GM19328 (cell line): ENCODE measurements around the gene MADCAM1.
"Not testable (repeated sequence)": the region's sequence is repeated elsewhere in the genome, so short reads cannot be mapped to it uniquely, and the experiment has no call there.

ENCODE experiments used
- ATAC-seq: cut with Tn5 transposase; IDR thresholded peaks from one replicate; pipeline ENCODE4 v1.9.1; 2021; ENCODE audit warnings: mild to moderate bottlenecking, moderate library complexity; ENCODE audit not compliant: unreplicated experiment

Gene MADCAM1

DNA sequence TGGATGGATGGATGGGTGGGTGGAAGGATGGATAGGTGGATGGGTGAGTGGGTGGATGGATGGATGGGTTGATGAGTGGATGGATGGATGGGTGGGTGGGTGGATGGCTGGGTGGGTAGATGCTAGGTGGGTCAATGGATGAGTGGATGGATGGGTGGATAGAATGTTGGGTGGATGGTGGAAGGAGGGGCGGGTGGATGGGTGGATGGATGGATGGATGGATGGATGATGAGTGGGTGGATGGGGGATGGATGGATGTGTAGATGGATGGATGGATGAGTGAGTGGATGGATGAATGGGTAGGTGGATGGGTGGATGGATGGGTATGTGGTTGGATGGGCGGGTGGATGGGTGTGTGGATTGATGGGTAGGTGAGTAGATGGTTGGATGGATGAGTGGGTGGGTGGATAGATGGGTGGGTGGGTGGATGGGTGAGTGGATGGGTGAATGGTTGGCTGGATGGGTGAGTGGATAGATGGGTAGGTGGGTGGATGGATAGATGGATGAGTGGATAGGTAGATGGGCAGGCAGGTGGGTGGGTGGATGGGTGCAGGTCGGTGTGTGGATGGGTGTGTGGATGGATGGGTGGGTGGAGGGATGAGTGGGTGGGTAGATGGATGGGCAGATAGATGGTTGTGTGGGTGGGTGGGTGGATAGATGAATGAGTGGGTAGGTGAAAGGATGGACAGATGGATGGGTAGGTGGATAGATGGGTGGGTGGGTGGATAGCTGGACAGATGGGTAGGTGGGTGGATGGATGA lies 31.1 kb upstream of the MADCAM1 start:
- no peak for ATAC-seq

- no peak for ATAC-seq
These were observed 28.7 kb upstream of the MADCAM1 start for GRCh38 chr19:467554-467953.

DNA sequence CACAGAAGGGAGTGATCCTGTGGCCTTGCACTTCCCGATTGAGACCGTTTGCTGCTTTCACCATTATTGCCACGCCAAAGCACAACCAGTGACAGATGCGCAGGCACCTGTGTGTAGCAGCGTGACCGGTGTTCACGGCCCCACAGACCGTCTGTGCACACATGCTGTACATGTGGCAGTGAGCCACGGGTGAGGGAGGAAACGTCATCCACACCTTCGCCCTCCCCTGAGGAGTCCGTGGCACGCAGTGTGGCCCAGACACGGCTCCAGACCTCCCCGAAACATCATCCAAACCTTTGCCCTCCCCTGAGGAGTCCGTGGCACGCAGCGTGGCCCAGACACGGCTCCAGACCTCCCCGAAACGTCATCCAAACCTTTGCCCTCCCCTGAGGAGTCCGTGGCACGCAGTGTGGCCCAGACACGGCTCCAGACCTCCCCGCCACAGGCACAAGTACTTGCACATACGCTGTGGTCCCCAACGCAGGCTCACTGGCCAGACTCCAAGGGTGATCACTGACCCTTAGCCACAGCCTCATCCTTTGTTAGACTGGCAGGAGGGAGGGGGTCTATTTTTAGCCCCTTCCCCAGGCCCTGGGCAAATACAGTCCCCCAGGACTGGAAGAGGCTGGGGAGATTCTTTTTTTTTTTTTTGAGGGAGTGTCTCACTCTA lies 27.6 kb upstream of the MADCAM1 start:
- ATAC-seq: no peak

DNA sequence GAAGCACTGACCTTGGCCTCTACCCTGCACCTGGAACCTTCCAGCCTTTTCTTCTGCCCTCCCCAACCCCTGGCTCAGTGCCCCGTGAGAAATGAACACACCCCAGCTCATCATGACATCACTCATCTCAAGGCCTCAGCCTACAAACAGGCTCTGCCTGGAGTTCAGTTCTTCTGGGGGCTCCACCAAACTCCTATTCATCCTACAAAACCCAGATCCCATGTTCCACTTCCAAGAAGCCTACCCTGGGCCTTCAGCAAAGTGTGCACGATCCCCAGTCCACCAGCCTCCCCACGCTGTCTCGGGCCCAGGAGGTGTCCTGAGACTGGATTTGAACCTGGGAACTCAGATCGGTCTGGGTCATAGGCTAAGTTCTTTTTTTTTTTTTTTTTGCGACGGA lies 26.5 kb upstream of the MADCAM1 start:
- ATAC-seq: no peak

DNA sequence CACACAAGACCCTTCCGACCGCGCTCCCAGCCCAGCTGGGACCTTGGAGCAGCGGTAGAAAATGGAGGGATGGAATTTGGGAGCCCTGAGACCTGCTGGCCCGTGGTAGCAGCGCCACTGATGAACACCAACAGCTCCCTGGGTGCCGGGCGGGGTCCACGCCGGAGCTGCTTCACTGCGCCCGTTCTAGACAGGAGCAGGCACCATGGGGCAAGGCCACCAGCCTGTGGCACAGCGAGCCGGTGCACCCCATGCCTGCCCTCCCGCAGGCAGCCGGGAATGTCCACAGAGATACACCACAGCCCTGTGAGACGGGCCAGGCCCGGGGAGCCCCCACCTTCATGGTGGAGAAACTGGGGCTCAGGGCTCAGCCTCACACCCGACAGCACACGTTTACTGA lies 25.6 kb upstream of the MADCAM1 start:
- no peak for ATAC-seq

DNA sequence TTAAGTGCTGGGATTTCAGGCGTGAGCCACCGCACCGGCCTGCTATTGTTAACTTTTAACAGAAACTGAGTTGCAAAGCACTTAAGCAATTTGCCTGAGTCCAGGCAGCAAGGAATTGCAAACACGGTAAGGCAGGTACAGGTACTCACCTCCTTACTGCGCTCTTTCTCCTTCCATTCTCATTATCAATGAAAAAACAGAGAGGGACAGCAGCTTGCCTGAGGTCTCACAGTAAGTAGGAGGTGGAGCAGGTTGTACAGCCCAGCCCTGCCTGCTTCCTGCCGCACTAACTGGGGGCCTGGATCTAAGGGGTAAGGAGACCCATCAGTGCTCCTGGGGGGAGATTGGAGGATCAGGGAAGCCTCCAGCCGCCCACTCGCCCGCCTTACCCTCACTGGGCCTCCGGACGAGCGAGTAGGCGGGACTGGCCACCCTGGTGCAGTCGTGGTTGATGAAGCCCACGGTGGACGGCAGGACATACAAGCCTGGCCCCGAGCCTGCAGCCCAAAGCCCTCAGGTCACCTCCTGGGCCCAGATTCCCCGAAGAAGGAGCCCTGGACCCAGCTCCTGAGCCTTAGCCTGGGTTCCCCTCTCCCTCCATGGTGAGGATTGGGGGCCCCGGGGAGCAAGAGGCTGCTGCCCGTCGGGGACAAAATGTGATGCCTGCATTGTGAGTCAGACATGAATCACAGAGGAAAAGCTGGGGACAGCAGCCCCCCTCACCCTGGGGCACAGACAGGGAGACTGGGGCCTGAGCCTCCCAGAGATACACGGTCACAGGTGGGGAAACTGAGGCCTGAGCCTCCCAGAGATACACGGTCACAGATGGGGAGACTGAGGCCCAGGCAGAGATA lies 24.1 kb upstream of the MADCAM1 start:
- no peak for ATAC-seq

GRCh38 chr19:474126-475078 lies 21.9 kb upstream of the MADCAM1 start:
- ATAC-seq: no peak

DNA sequence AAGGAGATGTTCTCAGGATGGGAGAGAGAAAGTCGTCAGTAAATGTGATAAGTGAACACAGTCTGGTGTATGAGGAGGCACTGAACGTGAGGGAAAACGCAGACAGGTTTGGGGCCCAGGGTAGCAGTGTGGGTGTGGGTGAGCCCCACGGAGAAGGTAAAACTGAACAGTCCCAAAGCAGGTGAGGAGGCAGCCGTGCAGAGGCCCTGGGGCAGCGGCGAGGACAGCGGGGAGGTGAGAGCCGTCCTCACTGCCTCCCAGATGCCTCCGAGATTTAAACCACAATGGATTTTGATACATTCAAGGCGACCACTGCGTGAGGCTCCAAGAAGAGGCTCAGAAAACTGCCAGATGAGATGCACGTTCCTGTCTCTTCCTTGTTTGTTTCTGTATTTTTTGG lies 20.9 kb upstream of the MADCAM1 start:
- ATAC-seq: no peak

- no peak for ATAC-seq
These were observed 17.9 kb upstream of the MADCAM1 start for GRCh38 chr19:478236-478903.

DNA sequence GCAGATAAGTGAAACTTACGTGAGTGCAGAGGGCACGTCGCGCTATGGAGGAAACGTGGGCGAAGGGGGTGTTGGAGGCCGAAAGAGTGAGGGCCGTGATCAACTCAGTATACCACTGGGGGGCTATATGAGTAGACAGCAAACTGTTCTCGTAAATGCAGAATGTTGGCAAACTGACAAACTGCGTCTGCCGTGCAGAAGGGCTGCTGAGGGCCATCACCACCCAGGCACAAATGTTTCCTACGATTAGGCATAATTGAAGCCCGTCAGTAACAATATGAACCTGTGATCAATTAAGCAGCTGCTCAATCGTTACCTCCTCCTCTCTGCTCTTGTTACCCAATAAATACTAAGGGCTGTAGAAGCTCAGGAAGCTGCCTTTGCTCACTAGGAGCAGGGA lies 17.3 kb upstream of the MADCAM1 start:
- ATAC-seq: no peak

- ATAC-seq: no peak
These were observed 16.1 kb upstream of the MADCAM1 start for GRCh38 chr19:480016-480855.

GRCh38 chr19:481100-481499 lies 15.2 kb upstream of the MADCAM1 start:
- not testable (repeated sequence) for ATAC-seq

DNA sequence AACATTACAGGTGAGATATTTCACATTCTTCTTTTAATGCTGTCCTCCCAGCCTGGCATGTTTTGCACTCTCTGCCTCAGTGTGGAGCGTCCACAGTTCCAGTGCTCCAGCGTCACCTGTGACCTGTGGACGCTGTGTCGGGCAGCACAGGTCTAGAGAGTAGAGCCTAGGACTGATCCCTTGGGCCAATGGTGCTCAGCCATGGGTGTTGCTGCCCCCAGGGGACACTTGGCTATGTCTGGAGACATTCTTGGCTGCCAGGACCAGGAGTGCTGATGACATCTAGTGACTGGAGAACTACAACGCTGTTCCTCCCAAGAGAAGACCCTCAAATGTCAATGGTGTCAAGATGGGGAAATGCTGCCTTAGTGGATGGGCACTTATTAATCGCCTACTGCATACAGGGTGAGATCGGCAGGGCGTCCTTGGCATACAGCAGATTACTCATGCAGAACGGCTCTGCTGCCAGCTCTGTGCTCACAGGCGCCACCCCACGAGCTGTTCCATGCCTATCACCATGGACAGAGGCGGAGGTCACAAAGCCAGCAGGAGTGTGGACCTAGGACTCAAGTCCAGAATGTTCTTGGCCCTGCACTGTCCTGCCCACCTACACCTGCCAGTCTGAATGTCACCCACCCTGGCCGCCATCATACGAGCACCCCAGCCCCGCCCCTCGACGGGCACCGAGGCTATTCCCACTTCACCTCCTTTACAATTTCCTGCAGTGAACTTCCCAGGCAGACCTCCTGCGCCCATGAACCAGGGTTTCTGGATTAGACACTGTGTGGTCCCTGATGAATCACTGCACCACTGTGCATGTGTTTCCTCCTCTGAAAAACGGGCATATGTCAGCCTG lies 13.9 kb upstream of the MADCAM1 start:
- ATAC-seq: no peak

GRCh38 chr19:483332-484072 lies 12.8 kb upstream of the MADCAM1 start:
- no peak for ATAC-seq

- no peak for ATAC-seq
These were observed 11.8 kb upstream of the MADCAM1 start for GRCh38 chr19:484494-484893.

DNA sequence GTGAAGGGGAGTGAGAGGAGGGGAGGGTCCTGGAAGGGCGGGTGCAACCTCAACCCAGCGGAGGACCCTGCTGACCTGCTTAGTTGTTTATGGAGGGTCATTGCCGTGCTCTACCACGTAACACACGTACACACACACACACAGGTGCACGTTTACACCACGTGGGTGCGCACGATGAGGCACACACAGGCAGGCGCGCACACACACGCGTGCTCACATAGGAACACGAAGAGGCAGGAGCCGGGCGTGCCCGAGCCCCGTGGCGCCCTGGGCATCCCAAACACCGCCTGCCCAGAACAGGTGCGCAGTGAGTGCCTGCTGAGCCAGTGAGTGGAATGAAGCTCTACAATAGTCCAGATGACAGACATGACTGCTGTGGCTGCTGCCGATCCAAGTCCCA lies 11.2 kb upstream of the MADCAM1 start:
- ATAC-seq: no peak

GRCh38 chr19:485583-486236 lies 10.6 kb upstream of the MADCAM1 start:
- ATAC-seq: no peak
